ENCODE results near the gene PRAMEF11.
A peak's percentile ranks its signal among the peaks of the same experiment; 100 is the strongest.
"Not testable (repeated sequence)": the region's sequence is repeated elsewhere in the genome, so short reads cannot be mapped to it uniquely, and the experiment has no call there.

PRAMEF11 gene

DNA sequence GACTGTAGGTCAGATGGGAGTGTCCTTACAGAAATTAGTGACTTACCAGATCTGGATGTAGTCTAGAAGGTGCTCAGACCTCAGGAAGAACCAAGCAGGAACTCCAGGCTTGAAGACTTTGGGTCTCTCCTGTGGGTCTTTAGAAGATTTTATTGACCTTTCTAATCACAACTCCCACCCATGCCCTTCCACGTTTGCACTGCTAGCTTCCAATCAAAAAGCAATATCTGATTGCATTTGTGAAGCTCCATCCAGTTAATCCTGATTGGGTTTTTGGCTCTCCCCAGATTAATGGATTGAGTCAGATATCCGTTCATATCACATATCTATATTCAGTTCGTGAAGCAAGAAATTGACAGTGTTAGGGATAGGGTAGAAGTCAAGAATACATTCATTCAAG is at the start of gene PRAMEF11:
Gene PRAMEF11 (minus strand): TSS at position 101 of the 400 bp plus-strand sequence. CDS start 2,621 bp downstream, outside the sequence.
- not testable (repeated sequence) for H3K4me3 ChIP-seq (ENCODE audit: low read length); DNase-seq (ENCODE audit: low read depth)

DNA sequence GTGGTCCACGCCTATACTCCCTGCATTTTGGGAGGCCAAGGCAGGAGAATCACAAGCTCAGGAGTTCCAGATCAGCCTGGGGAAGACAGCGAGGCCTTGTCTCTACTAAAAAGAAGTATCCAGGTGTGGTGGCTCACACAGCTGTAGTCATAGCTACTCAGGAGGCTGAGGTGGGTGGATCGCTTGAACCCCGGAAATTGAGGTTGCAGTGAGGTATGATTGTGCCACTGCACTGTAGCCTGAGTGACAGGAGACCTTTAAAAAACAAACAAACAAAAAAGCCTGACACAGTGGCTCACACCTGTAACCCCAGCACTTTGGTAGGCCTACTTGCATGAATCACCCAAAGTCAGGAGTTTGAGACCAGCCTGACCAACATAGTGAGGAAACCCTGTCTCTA is 47.2 kb upstream of the PRAMEF11 start:
- not testable (repeated sequence) for H3K4me3 ChIP-seq (ENCODE audit: low read length); DNase-seq (ENCODE audit: low read depth)

DNA sequence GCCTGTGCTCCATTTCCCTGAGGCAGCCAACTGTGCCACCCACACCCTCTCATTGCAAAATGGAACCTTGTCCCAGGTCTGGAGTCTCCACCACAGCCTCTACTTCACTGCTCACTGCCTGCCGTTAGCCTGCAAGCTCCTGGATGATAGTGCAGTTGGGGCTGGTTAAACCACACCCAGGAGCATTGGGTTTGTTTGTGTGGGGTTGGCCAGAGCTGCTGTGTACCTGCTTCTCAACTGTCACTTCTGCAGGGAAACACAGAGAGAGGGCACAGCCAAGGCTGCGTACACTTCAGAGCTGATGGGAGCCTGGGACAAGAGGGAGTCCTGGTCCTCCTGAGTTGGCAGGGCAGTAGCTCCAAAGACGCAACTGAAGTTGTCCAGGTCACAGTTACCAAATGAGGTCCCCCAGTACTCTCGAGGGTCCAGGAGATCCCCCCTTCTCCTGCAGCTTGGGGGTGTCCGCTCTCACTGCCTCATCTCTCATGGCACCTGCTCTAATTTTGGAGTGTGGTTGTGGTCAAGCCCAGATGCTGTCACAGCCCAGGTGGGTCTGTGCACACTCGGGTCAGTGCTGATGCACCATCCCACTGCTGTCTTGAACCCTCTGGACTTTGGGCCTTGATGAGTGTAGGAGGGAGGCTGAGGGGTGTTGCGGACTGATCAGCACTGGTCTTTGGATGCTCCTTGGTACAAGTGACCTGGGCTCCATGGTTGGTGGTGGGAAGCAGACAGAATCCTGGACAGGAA is 32.1 kb upstream of the PRAMEF11 start:
- not testable (repeated sequence) for DNase-seq (ENCODE audit: low read depth)

GRCh38 chr1:12856786-12857185 is 25.6 kb upstream of the PRAMEF11 start, which contains the start of gene PRAMEF2:
Gene PRAMEF2 (plus strand): TSS chr1:12857086. CDS start chr1:12859010, 1,924 bp downstream.
- DNase-seq (ENCODE audit: low read depth); H3K4me3 ChIP-seq (ENCODE audit: low read length): not testable (repeated sequence)

More for the DNA sequence above, 32.1 kb upstream of the PRAMEF11 start:
- not testable (repeated sequence) for H3K4me3 ChIP-seq (ENCODE audit: low read length)

GRCh38 chr1:12851779-12852178 is 20.6 kb upstream of the PRAMEF11 start:
- DNase-seq (ENCODE audit: low read depth) = peak; percentile 2
- no peak overlapping the region for H3K4me3 ChIP-seq (ENCODE audit: low read length)
- TF ChIP-seq, protein P1, sequence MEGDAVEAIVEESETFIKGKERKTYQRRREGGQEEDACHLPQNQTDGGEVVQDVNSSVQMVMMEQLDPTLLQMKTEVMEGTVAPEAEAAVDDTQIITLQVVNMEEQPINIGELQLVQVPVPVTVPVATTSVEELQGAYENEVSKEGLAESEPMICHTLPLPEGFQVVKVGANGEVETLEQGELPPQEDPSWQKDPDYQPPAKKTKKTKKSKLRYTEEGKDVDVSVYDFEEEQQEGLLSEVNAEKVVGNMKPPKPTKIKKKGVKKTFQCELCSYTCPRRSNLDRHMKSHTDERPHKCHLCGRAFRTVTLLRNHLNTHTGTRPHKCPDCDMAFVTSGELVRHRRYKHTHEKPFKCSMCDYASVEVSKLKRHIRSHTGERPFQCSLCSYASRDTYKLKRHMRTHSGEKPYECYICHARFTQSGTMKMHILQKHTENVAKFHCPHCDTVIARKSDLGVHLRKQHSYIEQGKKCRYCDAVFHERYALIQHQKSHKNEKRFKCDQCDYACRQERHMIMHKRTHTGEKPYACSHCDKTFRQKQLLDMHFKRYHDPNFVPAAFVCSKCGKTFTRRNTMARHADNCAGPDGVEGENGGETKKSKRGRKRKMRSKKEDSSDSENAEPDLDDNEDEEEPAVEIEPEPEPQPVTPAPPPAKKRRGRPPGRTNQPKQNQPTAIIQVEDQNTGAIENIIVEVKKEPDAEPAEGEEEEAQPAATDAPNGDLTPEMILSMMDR (IDR thresholded peaks at IDR 0.05; ENCODE audit: insufficient read depth, low read depth, low read length, missing control alignments) = no peak

DNA sequence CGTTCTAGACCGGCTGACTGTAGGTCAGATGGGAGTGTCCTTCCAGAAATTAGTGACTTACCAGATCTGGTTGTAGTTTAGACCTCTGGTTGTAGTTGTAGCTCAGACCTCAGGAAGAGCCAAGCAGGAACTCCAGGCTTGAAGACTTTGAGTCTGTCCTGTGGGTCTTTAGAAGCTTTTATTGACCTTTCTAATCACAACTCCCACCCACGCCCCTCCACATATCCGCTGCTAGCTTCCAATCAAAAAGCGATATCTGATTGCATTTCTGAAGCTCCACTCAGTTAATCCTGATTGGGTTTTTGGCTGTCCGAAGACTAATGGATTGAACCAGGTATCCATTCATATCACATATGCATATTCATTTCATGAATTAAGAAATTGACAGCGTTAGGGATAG is 17.4 kb upstream of the PRAMEF11 start, which contains the start of gene HNRNPCL1:
Gene HNRNPCL1 (minus strand): TSS at position 101 of the 400 bp plus-strand sequence. CDS start 431 bp downstream, outside the sequence.
- not testable (repeated sequence) for DNase-seq (ENCODE audit: low read depth); H3K4me3 ChIP-seq (ENCODE audit: low read length)

GRCh38 chr1:12833251-12833650 is 2.0 kb upstream of the PRAMEF11 start:
- DNase-seq (ENCODE audit: low read depth); H3K4me3 ChIP-seq (ENCODE audit: low read length): not testable (repeated sequence)

DNA sequence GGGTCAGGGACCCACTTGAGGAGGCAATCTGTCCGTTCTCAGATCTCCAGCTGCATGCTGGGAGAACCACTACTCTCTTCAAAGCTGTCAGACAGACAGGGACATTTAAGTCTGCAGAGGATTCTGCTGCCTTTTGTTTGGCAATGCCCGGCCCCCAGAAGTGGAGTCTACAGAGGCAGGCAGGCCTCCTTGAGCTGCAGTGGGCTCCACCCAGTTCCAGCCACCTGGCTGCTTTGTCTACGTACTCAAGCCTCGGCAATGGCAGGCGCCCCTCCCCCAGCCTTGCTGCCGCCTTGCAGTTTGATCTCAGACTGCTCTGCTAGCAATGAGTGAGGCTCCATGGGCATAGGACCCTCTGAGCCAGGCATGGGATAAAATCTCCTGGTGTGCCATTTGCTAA is 12.1 kb downstream of the PRAMEF11 start:
- H3K4me3 ChIP-seq (ENCODE audit: low read length) = not testable (repeated sequence)

DNA sequence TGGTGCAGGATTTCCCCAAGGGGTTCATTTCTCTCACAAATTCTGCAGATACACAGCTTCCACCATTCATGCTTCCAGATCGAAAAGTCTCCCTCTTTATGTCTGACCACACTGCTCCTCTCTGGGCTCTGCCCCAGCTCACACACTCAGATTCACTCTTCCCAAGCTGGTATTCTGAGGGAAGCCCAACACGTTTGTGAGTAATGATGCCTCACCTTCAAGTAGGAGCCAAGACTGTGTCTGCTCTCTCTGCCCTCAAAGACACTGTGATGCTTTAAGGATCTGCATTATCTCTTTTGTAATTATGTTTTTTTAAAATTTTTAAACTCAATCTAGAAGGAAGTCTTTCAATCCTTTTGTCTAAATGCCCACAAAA is 19.8 kb downstream of the PRAMEF11 start:
- no peak for DNase-seq (ENCODE audit: low read depth)
- TF ChIP-seq, protein P1 (IDR thresholded peaks at IDR 0.05; ENCODE audit: insufficient read depth, low read depth, low read length, missing control alignments) = no peak
- H3K4me3 ChIP-seq (ENCODE audit: low read length) = no peak overlapping the region

More for the DNA sequence above, 12.1 kb downstream of the PRAMEF11 start:
- not testable (repeated sequence) for DNase-seq (ENCODE audit: low read depth)

- DNase-seq (ENCODE audit: low read depth) = no peak
- TF ChIP-seq, protein P1 (IDR thresholded peaks at IDR 0.05; ENCODE audit: insufficient read depth, low read depth, low read length, missing control alignments) = no peak
- H3K4me3 ChIP-seq (ENCODE audit: low read length) = no peak overlapping the region
Measured at GRCh38 chr1:12810691-12811408, 20.4 kb downstream of the PRAMEF11 start.

Measured in epithelial cell of esophagus (primary cell).